ENCODE measurements around the gene TBX21. TPM values are rescaled to one million over a fixed set of nuclear protein-coding genes. Genes with fewer than 3 reads are reported as not detected.

The TBX21 gene
- total and polyA plus RNA-seq, 10 donors, result 2.6 to 21.7 (median 11.5) TPM

- WGBS, 5 donors, result 80 to 94% (median 92%) methylated on average over 3 of the region's 3 CpGs
- TF ChIP-seq POLR2A (IDR thresholded peaks at IDR 0.05), result no peak
- TF ChIP-seq POLR2AphosphoS5 (IDR thresholded peaks at IDR 0.05), result no peak
- no peak for TF ChIP-seq CTCF (IDR thresholded peaks at IDR 0.05 in 8 of 11, conservative IDR thresholded peaks at IDR 0.05 in 3 of 11)
- DNase-seq, result no peak
- Histone ChIP-seq H3K27me3 (replicated peaks in 1 of 7) (no peaks in the 10 kb centered on the region), H3K9me3 (no peaks in the 10 kb centered on the region), H3K36me3 (peaks cover 0 to 50% (median 26%) of the 10 kb centered on the region in 6 donors), H3K27ac (peak overlapping the region in 1 of 8 donors; percentile 85), H3K4me3 (no peak overlapping the region), H3K4me1 (peaks cover 41 to 73% (median 62%) of the 10 kb centered on the region in 6 donors)
- intact Hi-C loops (cut with DNase I; ENCODE audit: low total_unique reads), result no loop called here
These were observed 25.2 kb upstream of the TBX21 start for GRCh38 chr17:47707884-47708283.

GRCh38 chr17:47708312-47708863 lies 24.6 kb upstream of the TBX21 start:
- TF ChIP-seq POLR2AphosphoS5 (IDR thresholded peaks at IDR 0.05), result peak in 1 of 3 donors; percentile 6
- TF ChIP-seq CTCF (IDR thresholded peaks at IDR 0.05 in 8 of 11, conservative IDR thresholded peaks at IDR 0.05 in 3 of 11), result no peak
- no peaks in the 10 kb centered on the region for H3K27me3 ChIP-seq (replicated peaks in 1 of 7)
- intact Hi-C loops (cut with DNase I; ENCODE audit: low total_unique reads), result no loop called here
- peaks cover 0 to 50% (median 26%) of the 10 kb centered on the region in 6 donors for H3K36me3 ChIP-seq
- peak; percentile 60 for DNase-seq
- H3K4me3 ChIP-seq, result no peak overlapping the region
- no peak overlapping the region for H3K27ac ChIP-seq
- WGBS, 5 donors, result 78 to 92% (median 88%) methylated on average over 25 to 31 of the region's 31 CpGs
- H3K9me3 ChIP-seq, result no peaks in the 10 kb centered on the region
- H3K4me1 ChIP-seq, result peaks cover 35 to 73% (median 60%) of the 10 kb centered on the region in 6 donors

DNA sequence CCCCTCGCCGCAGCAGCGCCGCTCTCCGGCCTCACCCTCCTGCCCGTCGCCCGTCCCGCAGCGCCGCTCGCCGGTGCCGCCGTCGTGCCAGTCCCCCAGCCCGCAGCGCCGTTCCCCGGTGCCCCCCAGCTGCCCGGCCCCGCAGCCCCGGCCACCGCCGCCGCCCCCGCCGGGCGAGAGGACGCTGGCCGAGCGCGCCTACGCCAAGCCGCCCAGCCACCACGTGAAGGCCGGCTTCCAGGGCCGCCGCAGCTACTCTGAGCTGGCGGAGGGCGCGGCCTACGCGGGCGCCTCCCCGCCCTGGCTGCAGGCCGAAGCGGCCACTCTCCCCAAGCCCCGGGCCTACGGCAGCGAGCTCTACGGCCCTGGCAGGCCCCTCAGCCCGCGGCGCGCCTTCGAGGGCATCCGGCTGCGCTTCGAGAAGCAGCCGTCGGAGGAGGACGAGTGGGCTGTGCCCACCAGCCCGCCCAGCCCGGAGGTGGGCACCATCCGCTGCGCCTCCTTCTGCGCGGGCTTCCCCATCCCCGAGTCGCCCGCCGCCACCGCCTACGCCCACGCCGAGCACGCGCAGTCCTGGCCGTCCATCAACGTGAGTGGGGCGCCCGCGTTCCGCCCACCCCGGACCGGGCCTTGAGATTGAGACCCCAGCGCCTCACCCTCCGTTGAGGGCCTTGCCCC lies 24.0 kb upstream of the TBX21 start:
- WGBS, 5 donors, result 83 to 90% (median 89%) methylated on average over 48 to 89 of the region's 89 CpGs
- intact Hi-C loops (cut with DNase I; ENCODE audit: low total_unique reads), result no loop called here

More for the DNA sequence above, 24.0 kb upstream of the TBX21 start:
- no peak overlapping the region for H3K27ac ChIP-seq
- H3K27me3 ChIP-seq (replicated peaks in 1 of 7), result no peaks in the 10 kb centered on the region
- H3K4me3 ChIP-seq, result no peak overlapping the region
- H3K36me3 ChIP-seq, result peaks cover 0 to 50% (median 26%) of the 10 kb centered on the region in 6 donors
- H3K4me1 ChIP-seq, result peaks cover 29 to 73% (median 60%) of the 10 kb centered on the region in 6 donors
- no peaks in the 10 kb centered on the region for H3K9me3 ChIP-seq
- TF ChIP-seq CTCF (IDR thresholded peaks at IDR 0.05 in 8 of 11, conservative IDR thresholded peaks at IDR 0.05 in 3 of 11), result no peak
- no peak for TF ChIP-seq POLR2A (IDR thresholded peaks at IDR 0.05)
- TF ChIP-seq POLR2AphosphoS5 (IDR thresholded peaks at IDR 0.05), result peak in 2 of 3 donors; percentile 24 to 50
- peak; percentile 72 for DNase-seq

Data from spleen (tissue), 11 donors.